Hepatocyte (in vitro differentiated cells): ENCODE data around the gene SAMD11. TPM values are rescaled to one million over a fixed set of nuclear protein-coding genes. Genes with fewer than 3 reads are reported as not detected.

Experiments
- DNase-seq: peaks from one replicate; pipeline ENCODE4 v3.0.0-alpha.2; 2016; ENCODE audit warnings: low spot score
- H2AFZ ChIP-seq: fragments of 200-600 bp; sonication (generic); 2 replicates; pipeline ENCODE4 v1.6.0; 2016; ENCODE audit warnings: antibody characterized with exemption, mild to moderate bottlenecking
- H3K27ac ChIP-seq: fragments of 200-600 bp; sonication (generic); 2 replicates; pipeline ENCODE4 v1.5.1; 2016; ENCODE audit warnings: mild to moderate bottlenecking
- H3K27me3 ChIP-seq: fragments of 200-600 bp; sonication (generic); 2 replicates; pipeline ENCODE4 v1.6.1; 2016
- H3K36me3 ChIP-seq: fragments of 200-600 bp; sonication (generic); replicated peaks from 2 replicates; pipeline ENCODE4 v1.5.1; 2016; ENCODE audit warnings: low read depth; ENCODE audit not compliant: insufficient read depth
- H3K4me1 ChIP-seq: fragments of 200-600 bp; sonication (generic); 2 replicates; pipeline ENCODE4 v1.5.1; 2016; ENCODE audit warnings: mild to moderate bottlenecking, moderate library complexity; ENCODE audit not compliant: insufficient read depth
- H3K4me2 ChIP-seq: fragments of 200-600 bp; sonication (generic); 2 replicates; pipeline ENCODE4 v1.6.0; 2016
- H3K4me3 ChIP-seq: fragments of 200-600 bp; sonication (generic); 2 replicates; pipeline ENCODE4 v1.5.1; 2016; ENCODE audit warnings: mild to moderate bottlenecking
- H3K79me2 ChIP-seq: fragments of 200-600 bp; sonication (generic); 2 replicates; pipeline ENCODE4 v1.6.0; 2017; ENCODE audit warnings: mild to moderate bottlenecking
- H3K9me2 ChIP-seq: fragments of 200-600 bp; sonication (generic); replicated peaks from 2 replicates; pipeline ENCODE4 v1.6.0; 2017; ENCODE audit warnings: mild to moderate bottlenecking; ENCODE audit not compliant: insufficient read depth
- H3K9me3 ChIP-seq: fragments of 200-600 bp; sonication (generic); 2 replicates; pipeline ENCODE4 v1.5.1; 2016; ENCODE audit warnings: low read depth, mild to moderate bottlenecking
- H4K20me1 ChIP-seq: fragments of 200-600 bp; sonication (generic); 2 replicates; pipeline ENCODE4 v1.6.0; 2016; ENCODE audit warnings: mild to moderate bottlenecking; ENCODE audit not compliant: insufficient read depth, poor library complexity, severe bottlenecking
- EZH2 ChIP-seq: fragments of 200-600 bp; sonication (generic); IDR thresholded peaks from 2 replicates; pipeline ENCODE4 v1.6.1; 2016; ENCODE audit warnings: antibody characterized with exemption, mild to moderate bottlenecking, borderline replicate concordance
- EZH2phosphoT487 ChIP-seq: fragments of 200-600 bp; sonication (generic); IDR thresholded peaks from one replicate; pipeline ENCODE4 v1.6.1; 2018; ENCODE audit warnings: antibody characterized with exemption, mild to moderate bottlenecking, low read depth, moderate library complexity; ENCODE audit not compliant: unreplicated experiment, severe bottlenecking
- WGBS: methylation state at CpG from one replicate; pipeline ENCODE4 v1.1.6; 2016; ENCODE audit warnings: low lambda C conversion rate; ENCODE audit errors: missing lambda C conversion rate; 5-methylcytosine and 5-hydroxymethylcytosine counted together
- polyA plus RNA-seq: library from polyadenylated mRNA; unstranded; fragments of >200 nt; fragmentation: Nextera tagmentation; extraction: Ambion mirVana; gene quantifications from 2 replicates; pipeline ENCODE4 v1.2.1, GENCODE V29; 2016
- total RNA-seq: library from RNA; depleted of rRNA; stranded (reverse); fragments of >200 nt; gene quantifications from 2 replicates; pipeline ENCODE4 v1.2.3, GENCODE V29; 2014
- TF ChIP-seq, protein P1 (sequence below): fragments of 200-600 bp; sonication (generic); IDR thresholded peaks from 2 replicates; pipeline ENCODE4 v1.5.1; 2016; ENCODE audit warnings: antibody characterized with exemption, mild to moderate bottlenecking; ENCODE audit not compliant: poor library complexity

The SAMD11 gene
- total and polyA plus RNA-seq, 2 experiments from 2014 or later, result 9.5 to 17.1 TPM

DNA sequence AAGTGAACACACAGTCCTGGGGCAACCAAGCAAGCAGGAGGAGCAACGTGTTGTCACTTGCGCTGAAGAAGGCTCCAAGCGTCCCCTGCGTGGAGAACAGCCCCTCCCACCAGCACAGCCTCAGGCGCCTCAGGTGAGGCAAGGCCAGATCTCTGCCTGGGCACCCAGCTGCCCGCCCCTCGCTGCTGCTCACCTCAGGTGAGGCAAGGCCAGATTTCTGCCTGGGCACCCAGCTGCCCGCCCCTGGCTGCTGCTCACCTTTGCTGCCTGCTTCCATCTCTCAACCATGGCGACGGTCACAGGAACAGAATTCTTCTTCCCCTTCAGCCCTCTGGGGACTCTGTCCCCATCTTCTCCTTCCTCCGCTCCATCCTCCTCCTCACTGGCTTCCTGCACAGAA lies 32.9 kb downstream of the SAMD11 start:
- Histone ChIP-seq H3K36me3 (no peaks in the 10 kb centered on the region), H4K20me1 (peaks cover 7% of the 10 kb centered on the region), H3K4me3 (no peak overlapping the region), H3K9me2 (no peaks in the 10 kb centered on the region), H3K9me3 (no peaks in the 10 kb centered on the region), H3K4me1 (peaks cover 3% of the 10 kb centered on the region), H2AFZ (no peak overlapping the region), H3K79me2 (peaks cover 20% of the 10 kb centered on the region), H3K4me2 (no peak overlapping the region), H3K27ac (no peak overlapping the region), H3K27me3 (no peaks in the 10 kb centered on the region)
- 99% methylated on average over 11 of the region's 11 CpGs for WGBS
- DNase-seq, result no peak
- TF ChIP-seq EZH2 (no peak), EZH2phosphoT487 (no peak)
- TF ChIP-seq, protein P1, sequence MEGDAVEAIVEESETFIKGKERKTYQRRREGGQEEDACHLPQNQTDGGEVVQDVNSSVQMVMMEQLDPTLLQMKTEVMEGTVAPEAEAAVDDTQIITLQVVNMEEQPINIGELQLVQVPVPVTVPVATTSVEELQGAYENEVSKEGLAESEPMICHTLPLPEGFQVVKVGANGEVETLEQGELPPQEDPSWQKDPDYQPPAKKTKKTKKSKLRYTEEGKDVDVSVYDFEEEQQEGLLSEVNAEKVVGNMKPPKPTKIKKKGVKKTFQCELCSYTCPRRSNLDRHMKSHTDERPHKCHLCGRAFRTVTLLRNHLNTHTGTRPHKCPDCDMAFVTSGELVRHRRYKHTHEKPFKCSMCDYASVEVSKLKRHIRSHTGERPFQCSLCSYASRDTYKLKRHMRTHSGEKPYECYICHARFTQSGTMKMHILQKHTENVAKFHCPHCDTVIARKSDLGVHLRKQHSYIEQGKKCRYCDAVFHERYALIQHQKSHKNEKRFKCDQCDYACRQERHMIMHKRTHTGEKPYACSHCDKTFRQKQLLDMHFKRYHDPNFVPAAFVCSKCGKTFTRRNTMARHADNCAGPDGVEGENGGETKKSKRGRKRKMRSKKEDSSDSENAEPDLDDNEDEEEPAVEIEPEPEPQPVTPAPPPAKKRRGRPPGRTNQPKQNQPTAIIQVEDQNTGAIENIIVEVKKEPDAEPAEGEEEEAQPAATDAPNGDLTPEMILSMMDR, result no peak

DNA sequence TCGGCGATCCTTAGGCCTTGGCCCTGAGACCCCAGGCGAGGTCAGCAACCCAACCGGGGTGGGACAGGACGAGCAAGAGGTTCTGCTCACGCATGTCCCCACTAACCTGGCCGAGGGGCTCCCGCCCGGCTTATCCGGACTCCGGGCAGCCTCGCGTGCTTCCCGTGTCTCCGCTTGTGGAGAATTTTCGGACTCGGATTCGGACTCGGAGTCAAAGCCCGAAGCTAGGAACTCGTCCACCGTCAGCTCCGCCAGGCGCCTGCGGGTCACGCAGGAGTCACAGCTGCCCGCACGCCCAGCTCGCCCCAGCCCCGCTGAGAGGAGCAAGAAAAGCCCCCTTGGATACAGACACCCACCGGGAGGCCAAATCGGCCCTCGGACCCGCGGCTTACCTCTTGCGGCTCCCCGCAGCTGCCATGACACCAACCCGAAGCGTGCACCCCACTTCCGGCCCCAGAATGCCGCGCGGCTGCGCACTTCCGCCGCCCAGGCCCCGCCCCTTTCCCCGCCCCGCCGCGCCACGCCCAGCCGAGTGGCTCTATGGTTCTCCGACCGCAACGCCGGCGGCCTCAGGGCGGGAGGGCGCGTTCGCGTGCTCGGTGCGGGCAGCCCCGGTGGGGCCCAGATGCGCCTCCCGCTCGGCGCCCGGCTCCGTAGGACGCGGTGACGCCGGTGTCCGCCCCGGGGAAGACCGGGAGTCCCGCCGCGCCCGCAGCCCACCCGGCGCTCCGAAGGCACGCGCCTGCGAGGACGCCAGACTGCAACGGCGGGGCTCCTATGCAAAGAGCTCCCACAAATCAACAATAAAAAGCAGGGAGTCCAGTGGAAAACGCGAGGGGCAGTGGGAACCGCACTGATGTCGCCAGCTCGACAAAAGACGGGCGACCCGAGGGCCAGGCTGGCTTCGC lies 35.4 kb downstream of the SAMD11 start, which contains the start of gene NOC2L:
TSS of gene NOC2L (minus strand) at position 434 of the 908 bp plus-strand sequence. CDS start at position 418, 16 bp downstream.
- 11% methylated on average over 68 of the region's 101 CpGs for WGBS
- peak within 1 kb of the TSS; percentile 100 for H3K4me3 ChIP-seq
- no peaks in the 10 kb centered on the region for H3K9me2 ChIP-seq
- H3K4me1 ChIP-seq, result peaks cover 3% of the 10 kb centered on the region
- TF ChIP-seq, protein P1, result no peak
- TF ChIP-seq EZH2, result no peak
- H3K4me2 ChIP-seq, result peak within 1 kb of the TSS; percentile 98
- no peaks in the 10 kb centered on the region for H3K9me3 ChIP-seq
- H4K20me1 ChIP-seq, result peaks cover 7% of the 10 kb centered on the region
- peak within 1 kb of the TSS; percentile 43 for H2AFZ ChIP-seq
- H3K27me3 ChIP-seq, result no peaks in the 10 kb centered on the region
- DNase-seq, result peak; percentile 94
- no peaks in the 10 kb centered on the region for H3K36me3 ChIP-seq
- peak within 1 kb of the TSS; percentile 43 for H3K27ac ChIP-seq
- H3K79me2 ChIP-seq, result peaks cover 20% of the 10 kb centered on the region

- Histone ChIP-seq H3K79me2 (peaks cover 20% of the 10 kb centered on the region), H2AFZ (peak overlapping the region; percentile 31), H3K27ac (no peak overlapping the region), H3K4me2 (peak overlapping the region; percentile 92), H3K4me3 (no peak overlapping the region), H3K9me2 (no peaks in the 10 kb centered on the region), H3K4me1 (peaks cover 3% of the 10 kb centered on the region), H3K27me3 (no peaks in the 10 kb centered on the region), H4K20me1 (peaks cover 7% of the 10 kb centered on the region), H3K36me3 (no peaks in the 10 kb centered on the region), H3K9me3 (no peaks in the 10 kb centered on the region)
- WGBS, result 49% methylated on average over 21 of the region's 57 CpGs
- TF ChIP-seq, protein P1, result no peak
- TF ChIP-seq EZH2phosphoT487 (no peak), EZH2 (no peak)
- DNase-seq, result no peak
These were observed 36.1 kb downstream of the SAMD11 start for GRCh38 chr1:959731-960362.
